HUES6 (cell line): ENCODE measurements around the gene PRKCD.

Source experiments
- H3K27ac ChIP-seq: 2 replicates; pipeline ENCODE4 v1.7.0; 2013; ENCODE audit warnings: low read depth, mild to moderate bottlenecking, low read length, inconsistent platforms
- H3K27me3 ChIP-seq: 2 replicates; pipeline ENCODE4 v1.6.1; 2013; ENCODE audit warnings: low read length; ENCODE audit not compliant: control insufficient read depth, insufficient read depth
- H3K36me3 ChIP-seq: 2 replicates; pipeline ENCODE4 v1.6.1; 2013; ENCODE audit warnings: low read length; ENCODE audit not compliant: control insufficient read depth, insufficient read depth
- H3K4me1 ChIP-seq: 2 replicates; pipeline ENCODE4 v1.6.1; 2013; ENCODE audit warnings: low read length; ENCODE audit not compliant: control insufficient read depth, insufficient read depth
- H3K4me3 ChIP-seq: 2 replicates; pipeline ENCODE4 v1.5.1; 2013; ENCODE audit warnings: low read depth, low read length
- H3K9ac ChIP-seq: one replicate; pipeline ENCODE4 v1.6.1; 2013; ENCODE audit warnings: mild to moderate bottlenecking, low read length
- H3K9me3 ChIP-seq: 2 replicates; pipeline ENCODE4 v1.6.1; 2013; ENCODE audit warnings: low read depth, low read length; ENCODE audit not compliant: control insufficient read depth, insufficient read depth

Gene PRKCD

GRCh38 chr3:53185761-53186465 lies 24.9 kb downstream of the PRKCD start:
- no peak overlapping the region for H3K27ac ChIP-seq
- no peak overlapping the region for H3K4me3 ChIP-seq
- H3K4me1 ChIP-seq = no peaks in the 10 kb centered on the region
- peaks cover 68% of the 10 kb centered on the region for H3K36me3 ChIP-seq
- H3K27me3 ChIP-seq = no peaks in the 10 kb centered on the region
- H3K9me3 ChIP-seq = no peaks in the 10 kb centered on the region
- no peak overlapping the region for H3K9ac ChIP-seq

- Histone ChIP-seq H3K36me3 (peaks cover 60% of the 10 kb centered on the region), H3K4me3 (no peak overlapping the region)
These were observed 25.7 kb downstream of the PRKCD start for GRCh38 chr3:53186726-53187125.

GRCh38 chr3:53187430-53187829 lies 26.4 kb downstream of the PRKCD start:
- no peak overlapping the region for H3K4me3 ChIP-seq
- no peaks in the 10 kb centered on the region; the same call in 1 of the 2 replicates for H3K4me1 ChIP-seq
- H3K27me3 ChIP-seq = no peaks in the 10 kb centered on the region
- H3K9ac ChIP-seq = no peak overlapping the region
- H3K9me3 ChIP-seq = no peaks in the 10 kb centered on the region
- H3K27ac ChIP-seq = no peak overlapping the region
- H3K36me3 ChIP-seq = peaks cover 63% of the 10 kb centered on the region

More at GRCh38 chr3:53186726-53187125, 25.7 kb downstream of the PRKCD start:
- H3K9me3 ChIP-seq = no peaks in the 10 kb centered on the region
- no peaks in the 10 kb centered on the region for H3K4me1 ChIP-seq
- H3K27ac ChIP-seq = no peak overlapping the region
- H3K27me3 ChIP-seq = no peaks in the 10 kb centered on the region
- H3K9ac ChIP-seq = no peak overlapping the region

GRCh38 chr3:53188136-53188685 lies 27.2 kb downstream of the PRKCD start:
- no peak overlapping the region for H3K27ac ChIP-seq
- peaks cover 6% of the 10 kb centered on the region; the same call in 1 of the 2 replicates for H3K4me1 ChIP-seq
- peaks cover 60% of the 10 kb centered on the region for H3K36me3 ChIP-seq
- no peaks in the 10 kb centered on the region for H3K9me3 ChIP-seq
- no peak overlapping the region for H3K4me3 ChIP-seq
- no peaks in the 10 kb centered on the region for H3K27me3 ChIP-seq
- H3K9ac ChIP-seq = no peak overlapping the region

GRCh38 chr3:53188720-53189119 lies 27.7 kb downstream of the PRKCD start:
- Histone ChIP-seq H3K9me3 (no peaks in the 10 kb centered on the region), H3K27me3 (no peaks in the 10 kb centered on the region), H3K4me1 (peaks cover 11% of the 10 kb centered on the region), H3K4me3 (no peak overlapping the region), H3K9ac (no peak overlapping the region), H3K36me3 (peaks cover 55% of the 10 kb centered on the region), H3K27ac (no peak overlapping the region)

GRCh38 chr3:53189276-53189675 lies 28.3 kb downstream of the PRKCD start:
- no peak overlapping the region for H3K4me3 ChIP-seq
- no peak overlapping the region for H3K9ac ChIP-seq
- H3K27ac ChIP-seq = no peak overlapping the region
- H3K9me3 ChIP-seq = no peaks in the 10 kb centered on the region
- H3K36me3 ChIP-seq = peaks cover 54% of the 10 kb centered on the region
- H3K27me3 ChIP-seq = no peaks in the 10 kb centered on the region
- peaks cover 16% of the 10 kb centered on the region for H3K4me1 ChIP-seq

GRCh38 chr3:53190659-53191058 lies 29.6 kb downstream of the PRKCD start:
- Histone ChIP-seq H3K9me3 (no peaks in the 10 kb centered on the region), H3K4me3 (no peak overlapping the region), H3K9ac (no peak overlapping the region), H3K27ac (no peak overlapping the region), H3K36me3 (peaks cover 50% of the 10 kb centered on the region), H3K27me3 (no peaks in the 10 kb centered on the region), H3K4me1 (peaks cover 21% of the 10 kb centered on the region)

GRCh38 chr3:53191836-53192480 lies 30.9 kb downstream of the PRKCD start:
- peaks cover 34% of the 10 kb centered on the region for H3K4me1 ChIP-seq
- no peak overlapping the region for H3K9ac ChIP-seq
- peaks cover 38% of the 10 kb centered on the region for H3K36me3 ChIP-seq
- H3K4me3 ChIP-seq = no peak overlapping the region
- H3K27ac ChIP-seq = no peak overlapping the region
- H3K9me3 ChIP-seq = no peaks in the 10 kb centered on the region
- H3K27me3 ChIP-seq = no peaks in the 10 kb centered on the region

GRCh38 chr3:53192608-53193007 lies 31.6 kb downstream of the PRKCD start:
- Histone ChIP-seq H3K4me3 (no peak overlapping the region), H3K4me1 (peaks cover 34% of the 10 kb centered on the region), H3K9ac (no peak overlapping the region), H3K27me3 (no peaks in the 10 kb centered on the region), H3K36me3 (peaks cover 32% of the 10 kb centered on the region), H3K27ac (no peak overlapping the region), H3K9me3 (no peaks in the 10 kb centered on the region)

GRCh38 chr3:53193466-53194209 lies 32.6 kb downstream of the PRKCD start:
- H3K27ac ChIP-seq = peak overlapping the region; percentile 51; the same call in 1 of the 2 replicates
- H3K9me3 ChIP-seq = no peaks in the 10 kb centered on the region
- peaks cover 34% of the 10 kb centered on the region for H3K4me1 ChIP-seq
- H3K27me3 ChIP-seq = no peaks in the 10 kb centered on the region
- H3K4me3 ChIP-seq = no peak overlapping the region
- peaks cover 26% of the 10 kb centered on the region for H3K36me3 ChIP-seq
- peak overlapping the region; percentile 16 for H3K9ac ChIP-seq
